ENCODE results near the gene HOPX.

DNA sequence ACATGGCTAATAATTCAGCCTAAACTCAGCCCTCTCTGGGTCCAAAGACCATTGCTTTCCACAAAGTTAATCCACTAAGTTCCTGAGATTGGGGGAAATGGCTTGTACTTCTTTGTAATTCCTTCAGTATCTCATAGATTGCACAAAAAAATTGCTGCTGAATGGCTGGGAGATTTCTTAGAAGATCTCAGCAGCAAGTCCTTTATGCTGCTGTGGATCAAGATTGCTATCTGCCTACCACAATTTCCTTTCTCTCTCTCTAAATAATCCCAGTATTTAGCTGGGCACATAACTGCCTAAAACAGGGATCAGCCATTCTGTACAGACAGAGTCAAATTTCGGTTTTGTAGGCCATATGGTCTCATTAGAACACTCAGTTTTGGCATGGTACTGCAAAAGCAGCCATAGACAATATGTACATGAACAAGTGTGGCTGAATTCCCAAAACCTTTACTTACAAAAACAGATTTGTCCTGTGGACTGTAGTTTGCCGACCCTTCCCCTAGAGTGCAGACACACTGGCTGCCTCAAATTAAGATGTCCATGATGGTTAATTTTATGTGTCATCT lies 18.5 kb upstream of the HOPX start:
- TF ChIP-seq CTCF (IDR thresholded peaks at IDR 0.05) (no peak), POLR2A (IDR thresholded peaks at IDR 0.05) (no peak)

Data from suprapubic skin (tissue), 3 donors.